ENCODE measurements around the gene GPR17. TPM values are rescaled to one million over a fixed set of nuclear protein-coding genes. Genes with fewer than 3 reads are reported as not detected.

Gene GPR17
- total RNA-seq, 1 experiment from 2014 or later: not detected

GRCh38 chr2:127649100-127649611 is 3.2 kb downstream of the GPR17 start:
- Mint-ChIP-seq H3K27me3 (ENCODE audit: insufficient read depth, unreplicated experiment) (no peaks in the 10 kb centered on the region), H3K4me1 (ENCODE audit: insufficient read depth, unreplicated experiment) (peaks cover 4% of the 10 kb centered on the region), H3K9me3 (ENCODE audit: unreplicated experiment) (no peaks in the 10 kb centered on the region), H3K27ac (ENCODE audit: low read depth, unreplicated experiment) (no peak overlapping the region), H3K36me3 (ENCODE audit: insufficient read depth, unreplicated experiment) (no peaks in the 10 kb centered on the region), H3K4me3 (ENCODE audit: unreplicated experiment) (no peak overlapping the region)
- no TSS peak for BruUV-seq (replicated peaks)
- DNase-seq (ENCODE audit: unreplicated experiment): peak; percentile 55
- POLR2A ChIA-PET: interaction anchor here (1.2 kb wide), 2 partner anchors 9 to 124 kb away, joined by 3 to 4 read pairs; no protein-coding TSS in a partner anchor
- intact Hi-C loops (cut with micrococcal nuclease): loop anchor here (1.0 to 5.0 kb wide), 5 partner anchors 58 to 452 kb away; partner anchors contain the start of gene IWS1
- no peak for TF ChIP-seq CTCF (IDR thresholded peaks at IDR 0.05; ENCODE audit: unreplicated experiment)
- CTCF ChIA-PET: interaction anchor here (0.5 to 3.0 kb wide), 7 partner anchors 10 to 504 kb away, joined by 3 to 12 read pairs (median 4); partner anchors contain the start of gene LIMS2

- no TSS peak for BruUV-seq (replicated peaks)
- Mint-ChIP-seq H3K27ac (ENCODE audit: low read depth, unreplicated experiment) (no peak overlapping the region), H3K4me1 (ENCODE audit: insufficient read depth, unreplicated experiment) (peaks cover 4% of the 10 kb centered on the region), H3K36me3 (ENCODE audit: insufficient read depth, unreplicated experiment) (no peaks in the 10 kb centered on the region), H3K9me3 (ENCODE audit: unreplicated experiment) (no peaks in the 10 kb centered on the region), H3K4me3 (ENCODE audit: unreplicated experiment) (no peak overlapping the region), H3K27me3 (ENCODE audit: insufficient read depth, unreplicated experiment) (no peaks in the 10 kb centered on the region)
- peak; percentile 90 for DNase-seq (ENCODE audit: unreplicated experiment)
- ChIA-PET CTCF (interaction anchor here (0.6 to 3.0 kb wide), 21 partner anchors 10 to 477 kb away, joined by 3 to 12 read pairs (median 4); partner anchors contain the start of gene LIMS2), POLR2A (interaction anchor here (0.7 to 1.2 kb wide), 4 partner anchors 9 to 124 kb away, joined by 3 to 7 read pairs (median 4); partner anchors contain the start of genes IWS1 and SFT2D3)
- TF ChIP-seq CTCF (IDR thresholded peaks at IDR 0.05; ENCODE audit: unreplicated experiment): peak; percentile 59
- intact Hi-C loops (cut with micrococcal nuclease): loop anchor here (1.0 to 5.0 kb wide), 5 partner anchors 58 to 452 kb away; partner anchors contain the start of gene IWS1
Observed at GRCh38 chr2:127649684-127650040, 3.7 kb downstream of the GPR17 start.

GRCh38 chr2:127650041-127650784 is 4.3 kb downstream of the GPR17 start:
- POLR2A ChIA-PET: interaction anchor here (0.7 to 1.2 kb wide), 4 partner anchors 10 to 125 kb away, joined by 3 to 7 read pairs (median 4); partner anchors contain the start of genes IWS1 and SFT2D3
- H3K9me3 Mint-ChIP-seq (ENCODE audit: unreplicated experiment): no peaks in the 10 kb centered on the region
- intact Hi-C loops (cut with micrococcal nuclease): no loop called here
- no TSS peak for BruUV-seq (replicated peaks)
- H3K36me3 Mint-ChIP-seq (ENCODE audit: insufficient read depth, unreplicated experiment): no peaks in the 10 kb centered on the region
- CTCF ChIA-PET: interaction anchor here (0.6 to 3.0 kb wide), 24 partner anchors 11 to 1038 kb away, joined by 3 to 12 read pairs (median 3); partner anchors contain the start of gene LIMS2
- no peak overlapping the region for H3K27ac Mint-ChIP-seq (ENCODE audit: low read depth, unreplicated experiment)
- no peak for TF ChIP-seq CTCF (IDR thresholded peaks at IDR 0.05; ENCODE audit: unreplicated experiment)
- no peak for DNase-seq (ENCODE audit: unreplicated experiment)
- no peak overlapping the region for H3K4me3 Mint-ChIP-seq (ENCODE audit: unreplicated experiment)
- H3K4me1 Mint-ChIP-seq (ENCODE audit: insufficient read depth, unreplicated experiment): peaks cover 4% of the 10 kb centered on the region
- H3K27me3 Mint-ChIP-seq (ENCODE audit: insufficient read depth, unreplicated experiment): no peaks in the 10 kb centered on the region

- DNase-seq (ENCODE audit: unreplicated experiment): no peak
- no peaks in the 10 kb centered on the region for H3K9me3 Mint-ChIP-seq (ENCODE audit: unreplicated experiment)
- ChIA-PET POLR2A (interaction anchor here (1.0 kb wide), 1 partner anchor 124 kb away, joined by 7 read pairs; the partner anchor contains the start of gene IWS1), CTCF (interaction anchor here (0.6 to 3.0 kb wide), 14 partner anchors 11 to 1037 kb away, joined by 3 to 12 read pairs (median 4); partner anchors contain the start of gene LIMS2)
- no TSS peak for BruUV-seq (replicated peaks)
- no peak overlapping the region for H3K4me3 Mint-ChIP-seq (ENCODE audit: unreplicated experiment)
- H3K4me1 Mint-ChIP-seq (ENCODE audit: insufficient read depth, unreplicated experiment): peaks cover 4% of the 10 kb centered on the region
- H3K36me3 Mint-ChIP-seq (ENCODE audit: insufficient read depth, unreplicated experiment): no peaks in the 10 kb centered on the region
- no peaks in the 10 kb centered on the region for H3K27me3 Mint-ChIP-seq (ENCODE audit: insufficient read depth, unreplicated experiment)
- H3K27ac Mint-ChIP-seq (ENCODE audit: low read depth, unreplicated experiment): no peak overlapping the region
- TF ChIP-seq CTCF (IDR thresholded peaks at IDR 0.05; ENCODE audit: unreplicated experiment): no peak
- intact Hi-C loops (cut with micrococcal nuclease): no loop called here
Observed at GRCh38 chr2:127650785-127651380, 4.9 kb downstream of the GPR17 start.
